Activated T-helper 2 cell treated with anti-CD3 and anti-CD28 coated beads, Interferon-gamma antibody, Interleukin-2, Interleukin-4, amounts not matched to agents 10 μg/mL and 5 μg/mL and 100 μg/mL, durations not matched to agents 14 hours and 24 hours and 36 hours (primary cell): ENCODE measurements around the gene LUC7L. TPM values are rescaled to one million over a fixed set of nuclear protein-coding genes. Genes with fewer than 3 reads are reported as not detected.

Source experiments
- DNase-seq: peaks from one replicate; pipeline ENCODE4 v3.0.0; 2021; ENCODE audit warnings: low spot score
- H3K27ac Mint-ChIP-seq: one replicate; pipeline ENCODE4 v1.8.0; 2021; ENCODE audit warnings: mixed read lengths
- H3K27me3 Mint-ChIP-seq: one replicate; pipeline ENCODE4 v1.8.0; 2021; ENCODE audit warnings: low read depth, mixed read lengths
- H3K36me3 Mint-ChIP-seq: one replicate; pipeline ENCODE4 v1.8.0; 2021; ENCODE audit warnings: low read depth, mixed read lengths
- H3K4me1 Mint-ChIP-seq: one replicate; pipeline ENCODE4 v1.8.0; 2021; ENCODE audit warnings: low read depth, mixed read lengths
- H3K4me3 Mint-ChIP-seq: one replicate; pipeline ENCODE4 v1.8.0; 2021; ENCODE audit warnings: low read depth, mild to moderate bottlenecking, moderate library complexity, mixed read lengths
- H3K9me3 Mint-ChIP-seq: one replicate; pipeline ENCODE4 v1.8.0; 2021; ENCODE audit warnings: mixed read lengths
- intact Hi-C: fragments of 100-400 bp; cut with micrococcal nuclease; formaldehyde crosslinking; loops from one replicate; pipeline ENCODE4 v1.15.1; 2023
- total RNA-seq: library from RNA; stranded (reverse); gene quantifications from 2 replicates; pipeline ENCODE4 v1.2.3, GENCODE V29; 2022

The LUC7L gene
- total RNA-seq, 1 donor from 2014 or later = 91.0 TPM

GRCh38 chr16:144797-145252 lies 84.4 kb downstream of the LUC7L start:
- Mint-ChIP-seq H3K27me3 (peaks cover 11% of the 10 kb centered on the region), H3K36me3 (no peaks in the 10 kb centered on the region), H3K9me3 (no peaks in the 10 kb centered on the region), H3K4me1 (no peaks in the 10 kb centered on the region), H3K27ac (no peak overlapping the region), H3K4me3 (no peak overlapping the region)
- DNase-seq = no peak
- intact Hi-C loops = no loop called here

DNA sequence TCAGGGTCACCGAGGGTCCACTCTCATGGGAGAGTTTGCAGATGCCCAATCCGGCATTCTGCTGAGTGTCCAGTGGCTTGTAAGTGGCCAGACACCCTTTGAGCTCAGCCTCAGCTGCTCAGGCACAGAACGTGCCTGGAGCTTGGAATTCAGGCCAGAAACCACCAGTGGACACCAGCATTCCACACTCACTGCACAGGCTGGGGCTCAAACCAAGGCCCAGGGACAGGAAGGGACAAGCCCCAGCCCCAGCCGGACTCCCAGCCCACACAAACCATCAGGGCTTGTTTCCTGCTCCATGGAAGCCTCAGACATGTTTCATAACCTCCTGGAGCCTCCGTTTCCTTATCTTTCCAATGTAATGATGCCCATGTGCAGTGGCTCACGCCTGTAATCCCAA lies 85.8 kb downstream of the LUC7L start:
- Mint-ChIP-seq H3K4me1 (no peaks in the 10 kb centered on the region), H3K9me3 (no peaks in the 10 kb centered on the region), H3K27me3 (no peaks in the 10 kb centered on the region), H3K4me3 (no peak overlapping the region), H3K27ac (no peak overlapping the region), H3K36me3 (no peaks in the 10 kb centered on the region)
- intact Hi-C loops = no loop called here
- no peak for DNase-seq

- H3K27me3 Mint-ChIP-seq = no peaks in the 10 kb centered on the region
- H3K27ac Mint-ChIP-seq = no peak overlapping the region
- no peak for DNase-seq
- no peaks in the 10 kb centered on the region for H3K4me1 Mint-ChIP-seq
- H3K9me3 Mint-ChIP-seq = no peaks in the 10 kb centered on the region
- no peak overlapping the region for H3K4me3 Mint-ChIP-seq
- no peaks in the 10 kb centered on the region for H3K36me3 Mint-ChIP-seq
- intact Hi-C loops = no loop called here
Observed at GRCh38 chr16:143047-143446, 86.2 kb downstream of the LUC7L start.

GRCh38 chr16:142405-142967 lies 86.8 kb downstream of the LUC7L start:
- intact Hi-C loops = no loop called here
- Mint-ChIP-seq H3K4me1 (no peaks in the 10 kb centered on the region), H3K4me3 (no peak overlapping the region), H3K27ac (no peak overlapping the region), H3K36me3 (no peaks in the 10 kb centered on the region), H3K9me3 (no peaks in the 10 kb centered on the region), H3K27me3 (no peaks in the 10 kb centered on the region)
- no peak for DNase-seq

DNA sequence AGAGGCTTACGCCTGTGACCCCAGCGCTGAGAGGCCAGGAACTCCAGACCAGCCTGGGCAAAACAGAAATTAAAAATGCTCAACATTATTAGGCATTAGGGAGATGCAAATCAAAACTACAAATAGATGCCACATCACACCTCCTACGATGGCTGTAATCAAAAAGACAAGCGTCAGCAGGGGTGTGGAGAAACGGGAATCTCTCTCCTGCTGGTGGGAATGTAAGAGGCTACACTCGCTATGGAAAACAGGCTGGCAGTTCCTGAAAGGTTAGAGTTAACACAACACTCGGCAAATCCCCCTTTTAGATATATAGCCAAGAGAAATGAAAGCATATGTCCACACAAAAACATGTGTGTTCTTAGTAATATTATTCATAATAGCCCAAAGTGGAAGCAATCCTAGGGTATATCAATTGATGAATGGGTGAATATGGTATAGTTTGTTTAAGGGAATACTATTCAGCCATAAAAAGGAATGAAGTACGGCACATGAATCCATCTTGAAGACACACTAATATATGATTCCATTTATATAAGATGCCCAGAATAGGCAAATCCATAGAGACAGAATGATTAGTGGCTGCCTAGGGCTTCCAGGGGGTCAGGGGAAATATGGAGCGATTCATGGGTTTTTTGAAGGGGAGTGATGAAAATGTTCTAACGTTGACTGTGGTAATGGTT lies 88.9 kb downstream of the LUC7L start:
- Mint-ChIP-seq H3K4me1 (peaks cover 7% of the 10 kb centered on the region), H3K9me3 (no peaks in the 10 kb centered on the region), H3K4me3 (peak overlapping the region; percentile 64), H3K27ac (no peak overlapping the region), H3K36me3 (peaks cover 6% of the 10 kb centered on the region), H3K27me3 (no peaks in the 10 kb centered on the region)
- DNase-seq = no peak
- intact Hi-C loops = no loop called here

Other genes with a start within 250 kb of the LUC7L start
- gene POLR3K, start 175.8 kb downstream of the LUC7L start, total RNA-seq = 64.8 and 67.3 TPM in 2 replicates
- 77.5 and 83.1 TPM in 2 replicates for gene SNRNP25, start 175.6 kb downstream of the LUC7L start, total RNA-seq
- gene RHBDF1, start 156.8 kb downstream of the LUC7L start, total RNA-seq = 1.2 and 1.6 TPM in 2 replicates
- 77.7 and 78.6 TPM in 2 replicates for gene MPG, start 151.2 kb downstream of the LUC7L start, total RNA-seq
- 53.0 and 57.1 TPM in 2 replicates for gene NPRL3, start 90.8 kb downstream of the LUC7L start, total RNA-seq
- not detected in 2 replicates for gene HBZ, start 76.8 kb downstream of the LUC7L start, total RNA-seq
- not detected in 2 replicates for gene HBM, start 63.5 kb downstream of the LUC7L start, total RNA-seq
- gene HBA2, start 56.6 kb downstream of the LUC7L start, total RNA-seq = 0.32 TPM in 1 of 2 replicates, not detected in the other
- gene HBA1, start 52.8 kb downstream of the LUC7L start, total RNA-seq = 0.55 TPM in 1 of 2 replicates, not detected in the other
- gene HBQ1, start 49.0 kb downstream of the LUC7L start, total RNA-seq = 0.39 and 0.62 TPM in 2 replicates
- gene FAM234A, start 5.4 kb upstream of the LUC7L start, total RNA-seq = 30.3 TPM in 2 replicates
- gene RGS11, start 46.5 kb upstream of the LUC7L start, total RNA-seq = 0.30 and 0.46 TPM in 2 replicates
- gene ARHGDIG, start 51.1 kb upstream of the LUC7L start, total RNA-seq = 0.82 TPM in 1 of 2 replicates, not detected in the other
- gene PDIA2, start 53.7 kb upstream of the LUC7L start, total RNA-seq = not detected in 2 replicates
- gene AXIN1, start 123.3 kb upstream of the LUC7L start, total RNA-seq = 28.1 and 29.1 TPM in 2 replicates
- 92.5 and 92.9 TPM in 2 replicates for gene MRPL28, start 141.1 kb upstream of the LUC7L start, total RNA-seq
- gene PGAP6, start 152.5 kb upstream of the LUC7L start, total RNA-seq = 34.3 and 36.7 TPM in 2 replicates
- gene NME4, start 167.8 kb upstream of the LUC7L start, total RNA-seq = 78.4 and 84.2 TPM in 2 replicates
- 18.9 and 20.9 TPM in 2 replicates for gene DECR2, start 172.4 kb upstream of the LUC7L start, total RNA-seq
- 45.7 and 47.2 TPM in 2 replicates for gene RAB11FIP3, start 196.2 kb upstream of the LUC7L start, total RNA-seq